Measurements from ENCODE around the gene MYO5A. TPM values are rescaled to one million over a fixed set of nuclear protein-coding genes. Genes with fewer than 3 reads are reported as not detected.
"Not testable (repeated sequence)": the region's sequence is repeated elsewhere in the genome, so short reads cannot be mapped to it uniquely, and the experiment has no call there.

MYO5A gene
- total RNA-seq, 1 experiment from 2014 or later, result 29.2 TPM

DNA sequence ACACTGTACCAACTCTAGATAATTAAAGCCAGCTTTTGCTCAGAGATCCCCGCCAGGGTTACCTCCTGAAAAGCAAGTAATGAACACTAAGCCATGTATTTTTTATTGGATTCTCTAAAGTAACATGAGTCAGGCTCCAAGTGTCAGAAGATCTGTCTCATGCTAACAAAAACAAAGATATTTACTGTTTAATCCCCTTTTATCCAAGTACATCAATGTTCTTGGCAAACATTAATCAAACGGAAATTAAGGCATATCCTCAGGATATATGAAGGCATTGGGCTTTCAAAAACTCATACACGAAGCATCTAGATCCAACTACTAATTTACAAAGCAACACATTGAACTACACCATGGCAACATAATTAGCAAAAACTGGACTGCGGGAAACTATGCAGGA is 37.2 kb downstream of the MYO5A start:
- CTCF ChIA-PET, result no interaction called here
- Mint-ChIP-seq H3K4me1 (peaks cover 16% of the 10 kb centered on the region), H3K27me3 (ENCODE audit: low read depth) (no peaks in the 10 kb centered on the region), H3K9me3 (no peaks in the 10 kb centered on the region), H3K27ac (no peak overlapping the region; the same call in 1 of the 2 replicates), H3K4me3 (no peak overlapping the region), H3K36me3 (no peaks in the 10 kb centered on the region)
- POLR2A ChIA-PET, result no interaction called here
- no peak for DNase-seq (ENCODE audit: low spot score)
- ATAC-seq, result no peak
- TF ChIP-seq, protein P1, sequence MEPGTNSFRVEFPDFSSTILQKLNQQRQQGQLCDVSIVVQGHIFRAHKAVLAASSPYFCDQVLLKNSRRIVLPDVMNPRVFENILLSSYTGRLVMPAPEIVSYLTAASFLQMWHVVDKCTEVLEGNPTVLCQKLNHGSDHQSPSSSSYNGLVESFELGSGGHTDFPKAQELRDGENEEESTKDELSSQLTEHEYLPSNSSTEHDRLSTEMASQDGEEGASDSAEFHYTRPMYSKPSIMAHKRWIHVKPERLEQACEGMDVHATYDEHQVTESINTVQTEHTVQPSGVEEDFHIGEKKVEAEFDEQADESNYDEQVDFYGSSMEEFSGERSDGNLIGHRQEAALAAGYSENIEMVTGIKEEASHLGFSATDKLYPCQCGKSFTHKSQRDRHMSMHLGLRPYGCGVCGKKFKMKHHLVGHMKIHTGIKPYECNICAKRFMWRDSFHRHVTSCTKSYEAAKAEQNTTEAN (CRISPR knock-in tag; IDR thresholded peaks at IDR 0.05), result no peak
- TF ChIP-seq FOXP1 (CRISPR knock-in tag; IDR thresholded peaks at IDR 0.05; ENCODE audit: borderline replicate concordance), result no peak
- TF ChIP-seq, protein P2, sequence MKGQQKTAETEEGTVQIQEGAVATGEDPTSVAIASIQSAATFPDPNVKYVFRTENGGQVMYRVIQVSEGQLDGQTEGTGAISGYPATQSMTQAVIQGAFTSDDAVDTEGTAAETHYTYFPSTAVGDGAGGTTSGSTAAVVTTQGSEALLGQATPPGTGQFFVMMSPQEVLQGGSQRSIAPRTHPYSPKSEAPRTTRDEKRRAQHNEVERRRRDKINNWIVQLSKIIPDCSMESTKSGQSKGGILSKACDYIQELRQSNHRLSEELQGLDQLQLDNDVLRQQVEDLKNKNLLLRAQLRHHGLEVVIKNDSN (CRISPR knock-in tag; IDR thresholded peaks at IDR 0.05), result no peak
- TF ChIP-seq, protein P3, sequence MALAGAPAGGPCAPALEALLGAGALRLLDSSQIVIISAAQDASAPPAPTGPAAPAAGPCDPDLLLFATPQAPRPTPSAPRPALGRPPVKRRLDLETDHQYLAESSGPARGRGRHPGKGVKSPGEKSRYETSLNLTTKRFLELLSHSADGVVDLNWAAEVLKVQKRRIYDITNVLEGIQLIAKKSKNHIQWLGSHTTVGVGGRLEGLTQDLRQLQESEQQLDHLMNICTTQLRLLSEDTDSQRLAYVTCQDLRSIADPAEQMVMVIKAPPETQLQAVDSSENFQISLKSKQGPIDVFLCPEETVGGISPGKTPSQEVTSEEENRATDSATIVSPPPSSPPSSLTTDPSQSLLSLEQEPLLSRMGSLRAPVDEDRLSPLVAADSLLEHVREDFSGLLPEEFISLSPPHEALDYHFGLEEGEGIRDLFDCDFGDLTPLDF (CRISPR knock-in tag; IDR thresholded peaks at IDR 0.05), result no peak
- no peak for TF ChIP-seq ZNF232 (CRISPR knock-in tag; IDR thresholded peaks at IDR 0.05)
- no peak for TF ChIP-seq IRF2 (CRISPR knock-in tag; IDR thresholded peaks at IDR 0.05; ENCODE audit: borderline replicate concordance, low read depth)
- no peak for TF ChIP-seq CREB1 (CRISPR knock-in tag; IDR thresholded peaks at IDR 0.05)
- TF ChIP-seq, protein P4, sequence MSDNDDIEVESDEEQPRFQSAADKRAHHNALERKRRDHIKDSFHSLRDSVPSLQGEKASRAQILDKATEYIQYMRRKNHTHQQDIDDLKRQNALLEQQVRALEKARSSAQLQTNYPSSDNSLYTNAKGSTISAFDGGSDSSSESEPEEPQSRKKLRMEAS (CRISPR knock-in tag; IDR thresholded peaks at IDR 0.05), result no peak
- TF ChIP-seq JUN (CRISPR knock-in tag; IDR thresholded peaks at IDR 0.05), result no peak
- TF ChIP-seq, protein P5, sequence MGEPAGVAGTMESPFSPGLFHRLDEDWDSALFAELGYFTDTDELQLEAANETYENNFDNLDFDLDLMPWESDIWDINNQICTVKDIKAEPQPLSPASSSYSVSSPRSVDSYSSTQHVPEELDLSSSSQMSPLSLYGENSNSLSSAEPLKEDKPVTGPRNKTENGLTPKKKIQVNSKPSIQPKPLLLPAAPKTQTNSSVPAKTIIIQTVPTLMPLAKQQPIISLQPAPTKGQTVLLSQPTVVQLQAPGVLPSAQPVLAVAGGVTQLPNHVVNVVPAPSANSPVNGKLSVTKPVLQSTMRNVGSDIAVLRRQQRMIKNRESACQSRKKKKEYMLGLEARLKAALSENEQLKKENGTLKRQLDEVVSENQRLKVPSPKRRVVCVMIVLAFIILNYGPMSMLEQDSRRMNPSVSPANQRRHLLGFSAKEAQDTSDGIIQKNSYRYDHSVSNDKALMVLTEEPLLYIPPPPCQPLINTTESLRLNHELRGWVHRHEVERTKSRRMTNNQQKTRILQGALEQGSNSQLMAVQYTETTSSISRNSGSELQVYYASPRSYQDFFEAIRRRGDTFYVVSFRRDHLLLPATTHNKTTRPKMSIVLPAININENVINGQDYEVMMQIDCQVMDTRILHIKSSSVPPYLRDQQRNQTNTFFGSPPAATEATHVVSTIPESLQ (CRISPR knock-in tag; IDR thresholded peaks at IDR 0.05), result no peak
- TF ChIP-seq SMAD4 (CRISPR knock-in tag; IDR thresholded peaks at IDR 0.05), result no peak
- TF ChIP-seq, protein P6, sequence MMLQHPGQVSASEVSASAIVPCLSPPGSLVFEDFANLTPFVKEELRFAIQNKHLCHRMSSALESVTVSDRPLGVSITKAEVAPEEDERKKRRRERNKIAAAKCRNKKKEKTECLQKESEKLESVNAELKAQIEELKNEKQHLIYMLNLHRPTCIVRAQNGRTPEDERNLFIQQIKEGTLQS (CRISPR knock-in tag; conservative IDR thresholded peaks at IDR 0.05), result no peak
- no peak for TF ChIP-seq RORB (CRISPR knock-in tag; IDR thresholded peaks at IDR 0.05)
- no peak for TF ChIP-seq MXD4 (CRISPR knock-in tag; IDR thresholded peaks at IDR 0.05; ENCODE audit: borderline replicate concordance)
- TF ChIP-seq NFYB (CRISPR knock-in tag; conservative IDR thresholded peaks at IDR 0.05; ENCODE audit: low read depth), result no peak
- TF ChIP-seq ZNF396 (CRISPR knock-in tag; IDR thresholded peaks at IDR 0.05; ENCODE audit: borderline replicate concordance), result no peak
- TF ChIP-seq, protein P7, sequence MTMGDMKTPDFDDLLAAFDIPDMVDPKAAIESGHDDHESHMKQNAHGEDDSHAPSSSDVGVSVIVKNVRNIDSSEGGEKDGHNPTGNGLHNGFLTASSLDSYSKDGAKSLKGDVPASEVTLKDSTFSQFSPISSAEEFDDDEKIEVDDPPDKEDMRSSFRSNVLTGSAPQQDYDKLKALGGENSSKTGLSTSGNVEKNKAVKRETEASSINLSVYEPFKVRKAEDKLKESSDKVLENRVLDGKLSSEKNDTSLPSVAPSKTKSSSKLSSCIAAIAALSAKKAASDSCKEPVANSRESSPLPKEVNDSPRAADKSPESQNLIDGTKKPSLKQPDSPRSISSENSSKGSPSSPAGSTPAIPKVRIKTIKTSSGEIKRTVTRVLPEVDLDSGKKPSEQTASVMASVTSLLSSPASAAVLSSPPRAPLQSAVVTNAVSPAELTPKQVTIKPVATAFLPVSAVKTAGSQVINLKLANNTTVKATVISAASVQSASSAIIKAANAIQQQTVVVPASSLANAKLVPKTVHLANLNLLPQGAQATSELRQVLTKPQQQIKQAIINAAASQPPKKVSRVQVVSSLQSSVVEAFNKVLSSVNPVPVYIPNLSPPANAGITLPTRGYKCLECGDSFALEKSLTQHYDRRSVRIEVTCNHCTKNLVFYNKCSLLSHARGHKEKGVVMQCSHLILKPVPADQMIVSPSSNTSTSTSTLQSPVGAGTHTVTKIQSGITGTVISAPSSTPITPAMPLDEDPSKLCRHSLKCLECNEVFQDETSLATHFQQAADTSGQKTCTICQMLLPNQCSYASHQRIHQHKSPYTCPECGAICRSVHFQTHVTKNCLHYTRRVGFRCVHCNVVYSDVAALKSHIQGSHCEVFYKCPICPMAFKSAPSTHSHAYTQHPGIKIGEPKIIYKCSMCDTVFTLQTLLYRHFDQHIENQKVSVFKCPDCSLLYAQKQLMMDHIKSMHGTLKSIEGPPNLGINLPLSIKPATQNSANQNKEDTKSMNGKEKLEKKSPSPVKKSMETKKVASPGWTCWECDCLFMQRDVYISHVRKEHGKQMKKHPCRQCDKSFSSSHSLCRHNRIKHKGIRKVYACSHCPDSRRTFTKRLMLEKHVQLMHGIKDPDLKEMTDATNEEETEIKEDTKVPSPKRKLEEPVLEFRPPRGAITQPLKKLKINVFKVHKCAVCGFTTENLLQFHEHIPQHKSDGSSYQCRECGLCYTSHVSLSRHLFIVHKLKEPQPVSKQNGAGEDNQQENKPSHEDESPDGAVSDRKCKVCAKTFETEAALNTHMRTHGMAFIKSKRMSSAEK (CRISPR knock-in tag; IDR thresholded peaks at IDR 0.05; ENCODE audit: borderline replicate concordance), result no peak
- no peak for TF ChIP-seq ZNF219 (CRISPR knock-in tag; IDR thresholded peaks at IDR 0.05; ENCODE audit: borderline replicate concordance)
- TF ChIP-seq CREM (CRISPR knock-in tag; IDR thresholded peaks at IDR 0.05), result no peak

DNA sequence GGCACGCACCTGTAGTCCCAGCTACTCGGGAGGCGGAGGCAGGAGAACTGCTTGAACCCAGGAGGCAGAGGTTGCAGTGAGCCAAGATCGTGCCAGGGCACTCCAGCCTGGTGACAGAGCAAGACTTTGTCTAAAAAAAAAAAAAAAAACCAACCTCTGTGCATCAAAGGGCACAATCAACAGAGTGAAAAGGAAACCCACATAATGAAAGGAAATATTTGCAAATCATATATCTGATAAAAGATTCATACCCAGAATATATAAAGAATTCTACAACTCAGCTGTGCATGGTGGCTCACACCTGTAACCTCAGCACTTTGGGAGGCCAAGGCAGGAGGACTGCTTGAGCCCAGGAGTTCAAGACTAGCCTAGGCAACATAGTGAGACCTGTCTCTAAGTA is 39.2 kb downstream of the MYO5A start:
- H3K36me3 Mint-ChIP-seq; POLR2A ChIA-PET; CTCF ChIA-PET; H3K9me3 Mint-ChIP-seq; H3K27me3 Mint-ChIP-seq (ENCODE audit: low read depth); H3K4me3 Mint-ChIP-seq; DNase-seq (ENCODE audit: low spot score); H3K27ac Mint-ChIP-seq; ATAC-seq: not testable (repeated sequence)
- peaks cover 34% of the 10 kb centered on the region for H3K4me1 Mint-ChIP-seq
